ENCODE results near the gene PRPS1. TPM values are rescaled to one million over a fixed set of nuclear protein-coding genes. Genes with fewer than 3 reads are reported as not detected.

The PRPS1 gene
- total and polyA plus RNA-seq, 7 donors = 9.6 to 35.8 (median 18.8) TPM

- intact Hi-C loops (cut with DNase I) = loop anchor here (2.0 kb wide), 1 partner anchor 43 kb away; no protein-coding TSS in a partner anchor
- no peak for DNase-seq
- H3K27me3 ChIP-seq = peaks cover 0 to 4% (median 0%) of the 10 kb centered on the region in 3 donors
- H3K4me1 ChIP-seq = peaks cover 0 to 29% (median 7%) of the 10 kb centered on the region in 4 donors
- TF ChIP-seq POLR2A (IDR thresholded peaks at IDR 0.05) (no peak), CTCF (IDR thresholded peaks at IDR 0.05) (no peak), EP300 (IDR thresholded peaks at IDR 0.05) (no peak), POLR2AphosphoS5 (IDR thresholded peaks at IDR 0.05) (no peak)
- no peaks in the 10 kb centered on the region for H3K9me3 ChIP-seq
- H3K27ac ChIP-seq = peak overlapping the region; percentile 85 to 91 (median 86)
- H3K36me3 ChIP-seq = no peaks in the 10 kb centered on the region
- peak overlapping the region; percentile 40 to 53 (median 52) for H3K4me3 ChIP-seq
- 73 to 95% methylated on average over 1 of the region's 1 CpG for WGBS, 2 donors
These were observed 47.0 kb downstream of the PRPS1 start for GRCh38 chrX:107675365-107675654.

DNA sequence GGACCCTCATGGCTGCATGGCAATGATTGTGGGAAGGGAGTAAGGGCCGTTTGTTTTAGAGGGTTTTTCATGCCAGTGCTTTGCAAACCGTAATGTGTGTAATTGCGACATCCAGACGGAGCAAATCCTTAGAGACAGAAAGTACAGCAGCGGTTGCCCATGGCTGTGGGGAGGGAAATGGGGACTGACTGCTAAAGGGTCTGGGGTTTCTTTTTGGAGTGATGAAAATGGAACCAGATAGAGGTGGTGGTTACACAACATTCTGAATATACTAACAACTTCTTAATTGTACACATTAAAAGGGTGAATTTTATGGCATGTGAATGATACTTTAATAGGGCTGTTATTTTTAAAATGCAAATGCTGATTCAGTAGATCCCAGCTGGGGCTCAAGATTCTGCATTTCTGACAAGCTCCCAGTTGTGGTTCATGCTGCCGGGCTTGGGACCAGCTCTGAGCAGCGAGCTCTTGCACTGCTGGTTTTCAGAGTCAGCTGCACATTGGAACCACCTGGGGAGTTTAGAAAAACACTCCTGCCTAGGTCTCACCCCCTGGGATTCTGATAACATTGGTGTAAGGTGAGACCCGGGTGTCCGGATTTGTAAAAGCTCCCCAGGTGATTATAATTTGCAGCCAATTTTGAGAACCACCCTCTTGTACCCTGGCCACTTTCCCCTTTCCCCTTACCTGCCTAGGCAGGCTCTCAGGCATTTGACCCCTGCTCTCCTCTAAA is 47.7 kb downstream of the PRPS1 start:
- WGBS, 2 donors = 4 to 20% methylated on average over 9 of the region's 9 CpGs
- TF ChIP-seq EP300 (IDR thresholded peaks at IDR 0.05) (no peak), POLR2AphosphoS5 (IDR thresholded peaks at IDR 0.05) (peak; percentile 53 to 68 (median 60))
- peak; percentile 77 for DNase-seq

DNA sequence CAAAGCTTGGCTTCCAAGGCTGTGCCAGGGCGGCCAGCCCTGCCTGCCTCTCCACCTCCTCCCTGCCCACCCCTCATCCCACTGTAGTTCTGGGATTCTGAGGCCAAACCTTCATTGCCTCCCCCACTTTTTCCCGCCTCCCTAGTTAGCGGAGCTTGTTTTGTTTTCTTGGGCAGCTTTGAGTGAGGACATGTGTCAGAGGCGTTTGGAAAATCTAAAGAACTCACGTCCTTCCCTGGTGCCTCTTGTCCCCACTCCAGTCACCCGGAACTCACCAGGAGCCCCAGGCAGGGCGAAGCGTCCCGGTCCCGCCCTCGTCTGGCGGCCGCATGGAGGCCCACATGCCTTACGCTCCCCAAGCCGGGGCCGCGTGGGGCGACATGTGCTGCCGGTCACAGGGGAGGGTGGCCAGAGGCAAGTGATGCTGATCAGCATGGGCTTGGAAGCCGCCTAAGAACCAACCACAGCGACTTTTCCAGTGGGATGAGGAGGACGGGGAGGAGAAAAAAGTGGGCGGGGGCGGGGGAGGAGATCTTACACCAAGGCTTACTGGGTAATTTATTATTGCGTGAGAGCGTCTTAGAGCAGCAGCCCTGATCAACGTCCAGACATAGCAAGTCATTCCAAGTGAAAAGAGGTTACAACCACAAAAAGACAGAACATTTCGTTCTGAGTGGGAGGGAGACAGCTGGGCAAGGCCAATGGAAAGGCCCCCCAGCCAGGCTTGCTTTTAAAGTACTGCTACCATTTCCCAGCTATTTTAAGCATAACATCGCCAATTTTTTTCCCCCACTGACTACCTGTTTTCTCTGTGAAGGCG is 48.5 kb downstream of the PRPS1 start:
- Histone ChIP-seq H3K9me3 (no peaks in the 10 kb centered on the region), H3K4me1 (peaks cover 0 to 29% (median 7%) of the 10 kb centered on the region in 4 donors), H3K27me3 (peaks cover 0 to 4% (median 0%) of the 10 kb centered on the region in 3 donors), H3K36me3 (no peaks in the 10 kb centered on the region), H3K27ac (peak overlapping the region; percentile 85 to 91 (median 86)), H3K4me3 (peak overlapping the region; percentile 40 to 53 (median 52))
- intact Hi-C loops (cut with DNase I) = no loop called here
- TF ChIP-seq CTCF (IDR thresholded peaks at IDR 0.05) (no peak), POLR2AphosphoS5 (IDR thresholded peaks at IDR 0.05) (peak; percentile 82 to 90 (median 85)), EP300 (IDR thresholded peaks at IDR 0.05) (peak; percentile 72 to 93 (median 85)), POLR2A (IDR thresholded peaks at IDR 0.05) (peak; percentile 36 to 62)
- DNase-seq = peak; percentile 94
- 2 to 9% methylated on average over 30 of the region's 30 CpGs for WGBS, 2 donors

More for the DNA sequence above, 47.7 kb downstream of the PRPS1 start:
- Histone ChIP-seq H3K9me3 (no peaks in the 10 kb centered on the region), H3K27ac (peak overlapping the region; percentile 85 to 91 (median 86)), H3K4me1 (peaks cover 0 to 29% (median 7%) of the 10 kb centered on the region in 4 donors), H3K27me3 (peaks cover 0 to 4% (median 0%) of the 10 kb centered on the region in 3 donors), H3K4me3 (peak overlapping the region; percentile 40 to 53 (median 52)), H3K36me3 (no peaks in the 10 kb centered on the region)
- intact Hi-C loops (cut with DNase I) = loop anchor here (2.0 kb wide), 1 partner anchor 43 kb away; no protein-coding TSS in a partner anchor

DNA sequence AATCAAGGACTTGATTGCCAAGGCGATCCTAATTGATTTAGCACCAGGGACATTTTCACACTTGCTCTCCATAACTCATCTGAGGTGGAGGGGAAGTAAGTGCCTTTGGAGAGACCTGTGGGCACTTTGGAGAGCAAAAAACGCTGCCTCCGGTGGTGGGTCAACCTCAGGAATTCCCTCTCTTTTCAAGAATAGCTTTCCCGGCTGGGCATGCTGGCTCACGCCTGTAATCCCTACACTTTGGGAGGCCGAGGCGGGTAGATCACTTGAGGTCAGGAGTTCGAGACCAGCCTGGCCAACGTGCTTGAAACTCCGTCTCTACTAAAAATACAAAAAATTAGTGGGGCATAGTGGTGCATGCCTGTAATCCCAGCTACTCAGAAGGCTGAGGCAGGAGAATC is 49.2 kb downstream of the PRPS1 start:
- peaks cover 0 to 30% (median 10%) of the 10 kb centered on the region in 4 donors for H3K4me1 ChIP-seq
- intact Hi-C loops (cut with DNase I) = no loop called here
- H3K4me3 ChIP-seq = peak overlapping the region in 3 of 4 donors; percentile 52 to 53 (median 52)
- H3K27ac ChIP-seq = peak overlapping the region; percentile 85 to 91 (median 86)
- TF ChIP-seq POLR2AphosphoS5 (IDR thresholded peaks at IDR 0.05) (no peak), CTCF (IDR thresholded peaks at IDR 0.05) (no peak), EP300 (IDR thresholded peaks at IDR 0.05) (no peak), POLR2A (IDR thresholded peaks at IDR 0.05) (no peak)
- 55 to 65% methylated on average over 10 of the region's 10 CpGs for WGBS, 2 donors
- H3K36me3 ChIP-seq = no peaks in the 10 kb centered on the region
- peaks cover 0 to 4% (median 0%) of the 10 kb centered on the region in 3 donors for H3K27me3 ChIP-seq
- no peaks in the 10 kb centered on the region for H3K9me3 ChIP-seq
- no peak for DNase-seq

DNA sequence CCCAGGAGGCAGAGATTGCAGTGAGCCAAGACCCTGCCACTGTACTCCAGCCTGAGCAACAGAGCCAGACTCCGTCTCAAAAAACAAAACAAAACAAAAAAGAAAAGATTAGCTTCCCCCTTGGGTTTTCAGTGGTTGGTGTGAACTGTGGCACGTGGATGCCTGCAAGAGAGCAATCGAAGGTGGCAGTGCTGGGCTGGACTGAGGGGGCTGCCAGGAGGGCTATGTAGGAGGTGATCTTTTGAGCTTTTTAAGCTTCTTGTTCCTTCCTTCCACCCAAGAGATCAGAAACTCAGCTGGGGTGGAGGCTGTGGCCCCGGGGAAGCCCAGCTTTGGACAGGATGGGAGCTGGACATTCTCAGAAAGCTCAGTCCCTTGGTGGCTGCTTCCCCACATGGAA is 49.6 kb downstream of the PRPS1 start:
- no peaks in the 10 kb centered on the region for H3K9me3 ChIP-seq
- intact Hi-C loops (cut with DNase I) = loop anchor here (2.0 kb wide), 1 partner anchor 35 kb away; no protein-coding TSS in a partner anchor
- H3K27me3 ChIP-seq = peaks cover 0 to 4% (median 0%) of the 10 kb centered on the region in 3 donors
- WGBS, 2 donors = 72 to 88% methylated on average over 4 of the region's 4 CpGs
- no peak overlapping the region for H3K4me3 ChIP-seq
- TF ChIP-seq POLR2AphosphoS5 (IDR thresholded peaks at IDR 0.05) (no peak), CTCF (IDR thresholded peaks at IDR 0.05) (no peak), EP300 (IDR thresholded peaks at IDR 0.05) (no peak), POLR2A (IDR thresholded peaks at IDR 0.05) (no peak)
- H3K4me1 ChIP-seq = peaks cover 0 to 31% (median 14%) of the 10 kb centered on the region in 4 donors
- no peak for DNase-seq
- peak overlapping the region; percentile 85 to 91 (median 86) for H3K27ac ChIP-seq
- H3K36me3 ChIP-seq = no peaks in the 10 kb centered on the region

Data from sigmoid colon (tissue), 7 donors.